WI38 (cell line): Measurements from ENCODE around the gene IZUMO1R.

Experiments used
- H3K4me3 ChIP-seq: 2 replicates; pipeline ENCODE4 v1.5.1; 2011; ENCODE audit warnings: low read depth, mild to moderate bottlenecking, control low read depth, low read length
- CTCF ChIP-seq: IDR thresholded peaks from 2 replicates; pipeline ENCODE4 v1.5.1; 2012; ENCODE audit warnings: low read depth, mild to moderate bottlenecking, control low read depth, low read length

The IZUMO1R gene

GRCh38 chr11:94308024-94308423 lies 3.6 kb downstream of the IZUMO1R start:
- no peak overlapping the region for H3K4me3 ChIP-seq
- no peak for TF ChIP-seq CTCF

- no peak for TF ChIP-seq CTCF
- no peak overlapping the region for H3K4me3 ChIP-seq
Measured at GRCh38 chr11:94309757-94310156, 5.4 kb downstream of the IZUMO1R start.

- TF ChIP-seq CTCF = no peak
- H3K4me3 ChIP-seq = no peak overlapping the region
Measured at GRCh38 chr11:94310191-94310875, 6.0 kb downstream of the IZUMO1R start.

GRCh38 chr11:94312339-94312738 lies 8.0 kb downstream of the IZUMO1R start:
- TF ChIP-seq CTCF = no peak
- no peak overlapping the region for H3K4me3 ChIP-seq

GRCh38 chr11:94314064-94314463 lies 9.7 kb downstream of the IZUMO1R start:
- TF ChIP-seq CTCF = no peak
- H3K4me3 ChIP-seq = no peak overlapping the region

- TF ChIP-seq CTCF = no peak
- H3K4me3 ChIP-seq = no peak overlapping the region
Measured at GRCh38 chr11:94315664-94316063, 11.3 kb downstream of the IZUMO1R start.

- no peak overlapping the region for H3K4me3 ChIP-seq
- no peak for TF ChIP-seq CTCF
Measured at GRCh38 chr11:94322501-94322900, 18.1 kb downstream of the IZUMO1R start.
